ENCODE data around the gene HPCA. TPM values are rescaled to one million over a fixed set of nuclear protein-coding genes. Genes with fewer than 3 reads are reported as not detected.

Gene HPCA
- polyA plus RNA-seq (2012; ENCODE audit: low read depth, missing spikeins): not detected

- no peak for FAIRE-seq
- no peak for TF ChIP-seq TAF1 (IDR thresholded peaks at IDR 0.05; ENCODE audit: low read depth, low read length)
- TF ChIP-seq POLR2A (IDR thresholded peaks at IDR 0.05; ENCODE audit: low read depth, low read length): no peak
- TF ChIP-seq POLR2AphosphoS5 (IDR thresholded peaks at IDR 0.05; ENCODE audit: low read depth, low read length): no peak
- no peak for TF ChIP-seq POU2F2 (IDR thresholded peaks at IDR 0.05; ENCODE audit: low read depth, low read length)
- no peak for TF ChIP-seq SPI1 (IDR thresholded peaks at IDR 0.05; ENCODE audit: low read depth, low read length)
- no peak for TF ChIP-seq PAX5 (IDR thresholded peaks at IDR 0.05; ENCODE audit: insufficient read depth, low read length, severe bottlenecking)
- DNase-seq (ENCODE audit: insufficient read length, low spot score): peak; percentile 71
Measured at GRCh38 chr1:32886004-32886827, at the start of gene HPCA. Gene HPCA, plus strand, starts transcription at chr1:32886491. Its CDS starts 2,408 bp downstream, at chr1:32888899.

- FAIRE-seq (peak; percentile 59), DNase-seq (ENCODE audit: insufficient read length, low spot score) (no peak)
Measured at GRCh38 chr1:32848354-32849063, 37.8 kb upstream of the HPCA start.

GRCh38 chr1:32855861-32856617 is 30.3 kb upstream of the HPCA start:
- DNase-seq (ENCODE audit: insufficient read length, low spot score) (no peak), FAIRE-seq (no peak)
- TF ChIP-seq POU2F2 (IDR thresholded peaks at IDR 0.05; ENCODE audit: low read depth, low read length) (no peak), TAF1 (IDR thresholded peaks at IDR 0.05; ENCODE audit: low read depth, low read length) (no peak), SPI1 (IDR thresholded peaks at IDR 0.05; ENCODE audit: low read depth, low read length) (no peak), POLR2A (IDR thresholded peaks at IDR 0.05; ENCODE audit: low read depth, low read length) (no peak), PAX5 (IDR thresholded peaks at IDR 0.05; ENCODE audit: insufficient read depth, low read length, severe bottlenecking) (no peak), POLR2AphosphoS5 (IDR thresholded peaks at IDR 0.05; ENCODE audit: low read depth, low read length) (no peak)

More at GRCh38 chr1:32848354-32849063, 37.8 kb upstream of the HPCA start:
- TF ChIP-seq POLR2AphosphoS5 (IDR thresholded peaks at IDR 0.05; ENCODE audit: low read depth, low read length) (no peak), POLR2A (IDR thresholded peaks at IDR 0.05; ENCODE audit: low read depth, low read length) (no peak), POU2F2 (IDR thresholded peaks at IDR 0.05; ENCODE audit: low read depth, low read length) (no peak), TAF1 (IDR thresholded peaks at IDR 0.05; ENCODE audit: low read depth, low read length) (no peak), SPI1 (IDR thresholded peaks at IDR 0.05; ENCODE audit: low read depth, low read length) (no peak), PAX5 (IDR thresholded peaks at IDR 0.05; ENCODE audit: insufficient read depth, low read length, severe bottlenecking) (no peak)

- DNase-seq (ENCODE audit: insufficient read length, low spot score) (no peak), FAIRE-seq (peak; percentile 20)
- TF ChIP-seq POLR2AphosphoS5 (IDR thresholded peaks at IDR 0.05; ENCODE audit: low read depth, low read length) (no peak), PAX5 (IDR thresholded peaks at IDR 0.05; ENCODE audit: insufficient read depth, low read length, severe bottlenecking) (no peak), POLR2A (IDR thresholded peaks at IDR 0.05; ENCODE audit: low read depth, low read length) (no peak), TAF1 (IDR thresholded peaks at IDR 0.05; ENCODE audit: low read depth, low read length) (no peak), SPI1 (IDR thresholded peaks at IDR 0.05; ENCODE audit: low read depth, low read length) (no peak), POU2F2 (IDR thresholded peaks at IDR 0.05; ENCODE audit: low read depth, low read length) (no peak)
Measured at GRCh38 chr1:32858136-32858535, 28.2 kb upstream of the HPCA start.

GRCh38 chr1:32858791-32859190 is 27.5 kb upstream of the HPCA start:
- FAIRE-seq: no peak
- no peak for TF ChIP-seq TAF1 (IDR thresholded peaks at IDR 0.05; ENCODE audit: low read depth, low read length)
- TF ChIP-seq POLR2A (IDR thresholded peaks at IDR 0.05; ENCODE audit: low read depth, low read length): no peak
- TF ChIP-seq SPI1 (IDR thresholded peaks at IDR 0.05; ENCODE audit: low read depth, low read length): no peak
- no peak for DNase-seq (ENCODE audit: insufficient read length, low spot score)

GRCh38 chr1:32859915-32860314 is 26.4 kb upstream of the HPCA start:
- TF ChIP-seq POLR2A (IDR thresholded peaks at IDR 0.05; ENCODE audit: low read depth, low read length): no peak
- no peak for TF ChIP-seq TAF1 (IDR thresholded peaks at IDR 0.05; ENCODE audit: low read depth, low read length)
- no peak for TF ChIP-seq POU2F2 (IDR thresholded peaks at IDR 0.05; ENCODE audit: low read depth, low read length)
- no peak for TF ChIP-seq POLR2AphosphoS5 (IDR thresholded peaks at IDR 0.05; ENCODE audit: low read depth, low read length)
- no peak for TF ChIP-seq SPI1 (IDR thresholded peaks at IDR 0.05; ENCODE audit: low read depth, low read length)
- TF ChIP-seq PAX5 (IDR thresholded peaks at IDR 0.05; ENCODE audit: insufficient read depth, low read length, severe bottlenecking): no peak
- DNase-seq (ENCODE audit: insufficient read length, low spot score) (no peak), FAIRE-seq (no peak)

- FAIRE-seq: no peak
- no peak for DNase-seq (ENCODE audit: insufficient read length, low spot score)
- TF ChIP-seq PAX5 (IDR thresholded peaks at IDR 0.05; ENCODE audit: insufficient read depth, low read length, severe bottlenecking): no peak
- no peak for TF ChIP-seq SPI1 (IDR thresholded peaks at IDR 0.05; ENCODE audit: low read depth, low read length)
- TF ChIP-seq POLR2AphosphoS5 (IDR thresholded peaks at IDR 0.05; ENCODE audit: low read depth, low read length): no peak
- TF ChIP-seq TAF1 (IDR thresholded peaks at IDR 0.05; ENCODE audit: low read depth, low read length): no peak
- TF ChIP-seq POU2F2 (IDR thresholded peaks at IDR 0.05; ENCODE audit: low read depth, low read length): no peak
- no peak for TF ChIP-seq POLR2A (IDR thresholded peaks at IDR 0.05; ENCODE audit: low read depth, low read length)
Measured at GRCh38 chr1:32860566-32860965, 25.7 kb upstream of the HPCA start.

GRCh38 chr1:32861904-32862695 is 24.2 kb upstream of the HPCA start:
- no peak for TF ChIP-seq SPI1 (IDR thresholded peaks at IDR 0.05; ENCODE audit: low read depth, low read length)
- TF ChIP-seq TAF1 (IDR thresholded peaks at IDR 0.05; ENCODE audit: low read depth, low read length): no peak
- no peak for TF ChIP-seq PAX5 (IDR thresholded peaks at IDR 0.05; ENCODE audit: insufficient read depth, low read length, severe bottlenecking)
- no peak for TF ChIP-seq POLR2A (IDR thresholded peaks at IDR 0.05; ENCODE audit: low read depth, low read length)
- no peak for TF ChIP-seq POU2F2 (IDR thresholded peaks at IDR 0.05; ENCODE audit: low read depth, low read length)
- no peak for TF ChIP-seq POLR2AphosphoS5 (IDR thresholded peaks at IDR 0.05; ENCODE audit: low read depth, low read length)
- FAIRE-seq (no peak), DNase-seq (ENCODE audit: insufficient read length, low spot score) (no peak)
